DOHH2 (cell line): ENCODE results near the gene CELA2B.

Experiments
- H3F3A ChIP-seq: fragments of 200-600 bp; sonication (generic), shearing (Covaris generic); 2 replicates; pipeline ENCODE4 v1.6.0; 2016; ENCODE audit warnings: antibody characterized with exemption, mild to moderate bottlenecking; ENCODE audit not compliant: control insufficient read depth, insufficient read depth
- H3K27ac ChIP-seq: fragments of 200-600 bp; sonication (generic); 2 replicates; pipeline ENCODE4 v1.5.1; 2014; ENCODE audit warnings: low read depth, mild to moderate bottlenecking, low read length, moderate library complexity
- H3K27me3 ChIP-seq: fragments of 200-600 bp; sonication (generic); 2 replicates; pipeline ENCODE4 v1.6.1; 2014; ENCODE audit warnings: mild to moderate bottlenecking, low read length, mixed read lengths; ENCODE audit not compliant: control insufficient read depth
- H3K36me3 ChIP-seq: fragments of 200-600 bp; sonication (generic); 2 replicates; pipeline ENCODE4 v1.6.1; 2014; ENCODE audit warnings: mild to moderate bottlenecking, low read length, moderate library complexity, mixed read lengths; ENCODE audit not compliant: control insufficient read depth
- H3K4me1 ChIP-seq: fragments of 200-600 bp; sonication (generic); 2 replicates; pipeline ENCODE4 v1.6.1; 2014; ENCODE audit warnings: mild to moderate bottlenecking, low read length, mixed read lengths; ENCODE audit not compliant: control insufficient read depth
- H3K4me2 ChIP-seq: fragments of 200-600 bp; sonication (generic); 2 replicates; pipeline ENCODE4 v1.6.0; 2014; ENCODE audit warnings: mild to moderate bottlenecking, low read length, moderate library complexity
- H3K4me3 ChIP-seq: fragments of 200-600 bp; sonication (generic); 2 replicates; pipeline ENCODE4 v1.5.1; 2014; ENCODE audit warnings: mild to moderate bottlenecking, low read length, mixed read lengths
- H3K79me2 ChIP-seq: fragments of 200-600 bp; sonication (generic); 2 replicates; pipeline ENCODE4 v1.6.1; 2014; ENCODE audit warnings: mild to moderate bottlenecking, low read length, mixed read lengths; ENCODE audit not compliant: control insufficient read depth
- H3K9me2 ChIP-seq: fragments of 200-600 bp; sonication (generic); replicated peaks from 2 replicates; pipeline ENCODE4 v1.6.1; 2014; ENCODE audit warnings: mild to moderate bottlenecking, low read length, mixed read lengths; ENCODE audit not compliant: control insufficient read depth
- H3K9me3 ChIP-seq: fragments of 200-600 bp; sonication (generic); 2 replicates; pipeline ENCODE4 v1.6.1; 2014; ENCODE audit warnings: antibody characterized with exemption, low read length, mixed read lengths; ENCODE audit not compliant: control insufficient read depth, insufficient read depth
- H4K20me1 ChIP-seq: fragments of 200-600 bp; sonication (generic); 2 replicates; pipeline ENCODE4 v1.6.0; 2014; ENCODE audit warnings: low read depth, mild to moderate bottlenecking, antibody characterized with exemption, low read length, moderate library complexity; ENCODE audit not compliant: control insufficient read depth, insufficient read depth
- EZH2phosphoT487 ChIP-seq: fragments of 200-600 bp; sonication (generic); IDR thresholded peaks from 2 replicates; pipeline ENCODE4 v1.6.1; 2017; ENCODE audit warnings: borderline replicate concordance, mild to moderate bottlenecking, antibody characterized with exemption, low read length, moderate library complexity, mixed read lengths
- TF ChIP-seq, protein P1 (sequence below): fragments of 200-600 bp; sonication (generic); IDR thresholded peaks from one replicate; pipeline ENCODE4 v1.5.1; 2014; ENCODE audit warnings: antibody characterized with exemption, mild to moderate bottlenecking, low read depth, low read length; ENCODE audit not compliant: poor library complexity, severe bottlenecking

The CELA2B gene

GRCh38 chr1:15531003-15531402, 55.1 kb downstream of the CELA2B start:
- Histone ChIP-seq H3K4me1 (peaks cover 11% of the 10 kb centered on the region), H3K36me3 (peaks cover 7% of the 10 kb centered on the region), H4K20me1 (no peaks in the 10 kb centered on the region), H3F3A (no peaks in the 10 kb centered on the region; the same call in 1 of the 2 replicates), H3K27me3 (no peaks in the 10 kb centered on the region), H3K9me2 (no peaks in the 10 kb centered on the region), H3K4me2 (no peak overlapping the region), H3K9me3 (no peaks in the 10 kb centered on the region), H3K4me3 (no peak overlapping the region), H3K79me2 (peaks cover 21% of the 10 kb centered on the region), H3K27ac (no peak overlapping the region)
- no peak for TF ChIP-seq EZH2phosphoT487
- TF ChIP-seq, protein P1, sequence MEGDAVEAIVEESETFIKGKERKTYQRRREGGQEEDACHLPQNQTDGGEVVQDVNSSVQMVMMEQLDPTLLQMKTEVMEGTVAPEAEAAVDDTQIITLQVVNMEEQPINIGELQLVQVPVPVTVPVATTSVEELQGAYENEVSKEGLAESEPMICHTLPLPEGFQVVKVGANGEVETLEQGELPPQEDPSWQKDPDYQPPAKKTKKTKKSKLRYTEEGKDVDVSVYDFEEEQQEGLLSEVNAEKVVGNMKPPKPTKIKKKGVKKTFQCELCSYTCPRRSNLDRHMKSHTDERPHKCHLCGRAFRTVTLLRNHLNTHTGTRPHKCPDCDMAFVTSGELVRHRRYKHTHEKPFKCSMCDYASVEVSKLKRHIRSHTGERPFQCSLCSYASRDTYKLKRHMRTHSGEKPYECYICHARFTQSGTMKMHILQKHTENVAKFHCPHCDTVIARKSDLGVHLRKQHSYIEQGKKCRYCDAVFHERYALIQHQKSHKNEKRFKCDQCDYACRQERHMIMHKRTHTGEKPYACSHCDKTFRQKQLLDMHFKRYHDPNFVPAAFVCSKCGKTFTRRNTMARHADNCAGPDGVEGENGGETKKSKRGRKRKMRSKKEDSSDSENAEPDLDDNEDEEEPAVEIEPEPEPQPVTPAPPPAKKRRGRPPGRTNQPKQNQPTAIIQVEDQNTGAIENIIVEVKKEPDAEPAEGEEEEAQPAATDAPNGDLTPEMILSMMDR, result no peak

GRCh38 chr1:15531682-15532081, 55.8 kb downstream of the CELA2B start:
- Histone ChIP-seq H3F3A (no peaks in the 10 kb centered on the region; the same call in 1 of the 2 replicates), H3K4me3 (no peak overlapping the region), H3K79me2 (peaks cover 21% of the 10 kb centered on the region), H3K9me3 (no peaks in the 10 kb centered on the region), H4K20me1 (no peaks in the 10 kb centered on the region), H3K9me2 (no peaks in the 10 kb centered on the region), H3K36me3 (peaks cover 13% of the 10 kb centered on the region), H3K4me1 (peaks cover 8% of the 10 kb centered on the region), H3K27me3 (no peaks in the 10 kb centered on the region), H3K27ac (no peak overlapping the region), H3K4me2 (no peak overlapping the region)
- TF ChIP-seq, protein P1, result no peak
- no peak for TF ChIP-seq EZH2phosphoT487

DNA sequence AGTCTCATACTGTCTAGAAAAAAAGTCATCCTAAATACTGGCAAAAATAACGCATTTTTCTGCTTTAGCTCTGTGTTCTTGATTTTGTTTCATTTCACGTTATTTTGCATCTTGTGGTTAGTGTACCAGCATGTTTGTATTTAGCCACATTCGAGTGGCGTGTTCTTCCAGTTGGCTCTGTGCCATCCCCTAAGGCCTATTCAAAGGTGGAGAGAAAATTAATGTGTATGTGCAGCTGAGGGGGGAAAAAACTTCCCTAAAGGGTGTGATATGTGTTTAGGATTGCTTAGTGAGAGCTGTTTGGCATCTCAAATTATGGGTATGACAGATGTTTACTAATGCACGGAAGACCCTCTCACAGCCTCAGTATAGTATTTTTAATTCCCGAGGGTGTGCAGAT, 62.9 kb downstream of the CELA2B start:
- H3K9me3 ChIP-seq, result no peaks in the 10 kb centered on the region
- no peak overlapping the region for H3K4me2 ChIP-seq
- H3K4me3 ChIP-seq, result no peak overlapping the region
- no peaks in the 10 kb centered on the region for H4K20me1 ChIP-seq
- H3F3A ChIP-seq, result no peaks in the 10 kb centered on the region
- no peaks in the 10 kb centered on the region for H3K27me3 ChIP-seq
- no peak for TF ChIP-seq EZH2phosphoT487
- TF ChIP-seq, protein P1, result no peak
- H3K27ac ChIP-seq, result no peak overlapping the region
- H3K4me1 ChIP-seq, result no peaks in the 10 kb centered on the region
- H3K79me2 ChIP-seq, result no peaks in the 10 kb centered on the region
- no peaks in the 10 kb centered on the region for H3K9me2 ChIP-seq
- H3K36me3 ChIP-seq, result peaks cover 34% of the 10 kb centered on the region
